ENCODE measurements around the gene CHST8. TPM values are rescaled to one million over a fixed set of nuclear protein-coding genes. Genes with fewer than 3 reads are reported as not detected.

CHST8 gene
- total RNA-seq, 2 donors from 2014 or later = not detected

DNA sequence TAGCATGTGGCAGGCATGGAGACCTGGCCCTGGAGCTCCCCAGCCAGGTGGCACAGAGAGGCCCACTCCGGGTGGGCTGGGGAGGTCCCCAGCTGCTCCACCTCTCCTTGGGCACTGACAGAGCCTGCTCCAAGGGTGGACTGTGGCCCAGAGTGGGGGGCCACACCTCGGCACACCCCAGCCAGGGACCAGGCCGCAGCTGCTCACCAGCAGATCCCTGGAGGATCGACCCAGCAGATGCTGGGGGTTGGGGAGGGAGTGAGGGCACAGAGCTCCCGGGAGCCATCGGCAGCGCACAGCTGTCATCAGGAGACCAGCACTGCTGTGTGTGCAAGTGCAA, 102.9 kb downstream of the CHST8 start:
- no peaks in the 10 kb centered on the region for H3K9me3 Mint-ChIP-seq
- ATAC-seq (no peak), DNase-seq (ENCODE audit: low spot score in 2 of 2) (no peak)
- no peaks in the 10 kb centered on the region for H3K36me3 Mint-ChIP-seq
- no peak overlapping the region for H3K27ac Mint-ChIP-seq

DNA sequence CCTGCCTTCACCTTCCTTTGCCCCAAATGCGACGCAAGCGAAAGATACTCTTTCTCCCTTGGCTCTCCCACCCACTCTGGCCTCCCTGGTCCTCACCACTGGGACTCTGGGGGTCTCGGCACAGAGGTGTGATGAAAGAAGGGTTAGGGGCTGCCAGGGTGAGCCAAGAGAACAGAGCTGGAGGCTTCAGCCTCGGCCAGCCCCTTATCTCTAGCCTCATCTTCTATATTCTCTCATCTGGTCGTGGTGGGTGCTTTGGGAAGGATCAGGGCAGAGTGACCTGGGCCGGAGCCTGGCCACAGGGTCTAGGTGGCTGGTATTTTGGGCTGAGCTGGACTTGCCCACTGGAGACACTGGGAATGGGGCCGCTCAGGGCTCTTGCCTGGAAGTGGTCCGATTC, 103.8 kb downstream of the CHST8 start:
- Mint-ChIP-seq H3K36me3 (no peaks in the 10 kb centered on the region), H3K9me3 (no peaks in the 10 kb centered on the region), H3K27ac (no peak overlapping the region)
- ATAC-seq (no peak), DNase-seq (ENCODE audit: low spot score in 2 of 2) (no peak)

DNA sequence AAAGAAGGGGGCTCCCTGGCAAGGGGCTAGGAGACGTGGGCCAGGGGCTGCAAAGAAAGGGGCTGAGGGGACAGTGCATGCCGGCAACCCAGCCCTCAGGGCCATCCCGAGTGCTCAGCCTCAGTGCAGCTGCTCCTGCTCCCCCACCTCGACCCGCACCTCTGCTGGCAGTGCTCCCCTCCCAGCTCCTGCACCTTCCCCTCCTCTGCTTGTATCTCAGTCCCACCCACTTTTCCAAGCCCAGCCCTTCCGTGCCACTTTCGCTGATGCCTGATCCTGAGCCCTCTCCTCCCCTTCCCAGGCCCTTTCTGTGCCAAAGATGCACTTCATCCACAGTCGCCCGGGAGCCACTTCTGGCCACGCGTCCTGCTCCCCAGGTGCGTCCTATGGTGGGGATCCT, 105.0 kb downstream of the CHST8 start:
- ATAC-seq = no peak
- H3K9me3 Mint-ChIP-seq = no peaks in the 10 kb centered on the region
- DNase-seq (ENCODE audit: low spot score in 2 of 2) = no peak
- H3K27ac Mint-ChIP-seq = no peak overlapping the region
- H3K36me3 Mint-ChIP-seq = no peaks in the 10 kb centered on the region

GRCh38 chr19:33727331-33727998, 105.7 kb downstream of the CHST8 start:
- no peak for ATAC-seq
- no peak for DNase-seq (ENCODE audit: low spot score in 2 of 2)
- Mint-ChIP-seq H3K27ac (no peak overlapping the region), H3K36me3 (no peaks in the 10 kb centered on the region), H3K9me3 (no peaks in the 10 kb centered on the region)

DNA sequence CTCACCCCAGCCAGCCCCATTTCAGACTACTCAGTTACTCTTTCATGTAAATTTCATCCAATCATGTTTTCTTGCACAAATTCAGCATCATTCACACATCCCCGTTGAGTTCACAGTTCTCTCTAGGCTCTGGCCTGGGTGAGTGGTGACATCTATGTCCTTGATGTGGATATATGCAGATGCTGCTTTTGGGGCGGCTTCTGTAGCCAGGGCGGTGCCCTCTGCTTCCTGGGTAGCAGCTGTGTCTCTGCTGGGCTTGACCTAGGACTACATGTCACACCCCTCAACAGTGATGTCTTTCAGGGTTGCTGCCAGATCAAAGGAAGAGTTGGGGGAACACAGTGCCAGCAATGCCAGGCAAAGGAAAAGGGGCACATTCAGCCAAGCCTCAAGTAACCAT, 106.4 kb downstream of the CHST8 start:
- ATAC-seq (no peak), DNase-seq (ENCODE audit: low spot score in 2 of 2) (no peak)
- no peaks in the 10 kb centered on the region for H3K9me3 Mint-ChIP-seq
- H3K27ac Mint-ChIP-seq = no peak overlapping the region
- H3K36me3 Mint-ChIP-seq = no peaks in the 10 kb centered on the region

- Mint-ChIP-seq H3K36me3 (no peaks in the 10 kb centered on the region), H3K9me3 (no peaks in the 10 kb centered on the region), H3K27ac (no peak overlapping the region)
- ATAC-seq (no peak), DNase-seq (ENCODE audit: low spot score in 2 of 2) (no peak)
Observed at GRCh38 chr19:33730858-33731607, 109.3 kb downstream of the CHST8 start.

- H3K36me3 Mint-ChIP-seq = no peaks in the 10 kb centered on the region
- no peaks in the 10 kb centered on the region for H3K9me3 Mint-ChIP-seq
- no peak overlapping the region for H3K27ac Mint-ChIP-seq
- DNase-seq (ENCODE audit: low spot score in 2 of 2) = no peak
- no peak for ATAC-seq
Observed at GRCh38 chr19:33731881-33732280, 110.1 kb downstream of the CHST8 start.

DNA sequence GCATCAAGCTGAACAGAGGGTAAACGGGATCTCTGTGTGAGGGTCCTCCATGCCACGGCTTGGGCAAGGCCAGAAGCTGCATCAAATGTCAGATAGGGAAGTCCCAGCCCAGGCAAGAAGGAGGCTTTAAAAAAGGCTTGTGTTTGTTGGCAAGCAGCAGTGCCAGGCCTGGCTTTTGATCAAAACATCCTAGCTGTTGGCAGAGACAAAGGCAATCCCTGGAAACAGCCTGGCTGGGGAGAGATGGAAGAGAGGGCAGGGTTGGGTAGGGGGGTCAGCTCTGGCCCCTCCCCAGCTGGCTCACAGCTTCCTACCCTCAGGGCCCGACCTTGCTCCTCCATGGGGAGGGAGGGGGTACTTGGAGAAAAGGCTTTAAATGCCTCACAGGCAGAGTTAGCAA, 113.2 kb downstream of the CHST8 start:
- Mint-ChIP-seq H3K27ac (no peak overlapping the region), H3K36me3 (no peaks in the 10 kb centered on the region), H3K9me3 (no peaks in the 10 kb centered on the region)
- DNase-seq (ENCODE audit: low spot score in 2 of 2) (no peak), ATAC-seq (no peak)

- no peak for ATAC-seq
- H3K9me3 Mint-ChIP-seq = peaks cover 0 to 4% of the 10 kb centered on the region in 2 donors
- no peaks in the 10 kb centered on the region for H3K36me3 Mint-ChIP-seq
- H3K27ac Mint-ChIP-seq = no peak overlapping the region
- no peak for DNase-seq (ENCODE audit: low spot score in 2 of 2)
Observed at GRCh38 chr19:33736158-33736557, 114.4 kb downstream of the CHST8 start.

GRCh38 chr19:33736787-33737186, 115.0 kb downstream of the CHST8 start:
- peaks cover 0 to 4% of the 10 kb centered on the region in 2 donors for H3K9me3 Mint-ChIP-seq
- ATAC-seq = no peak
- DNase-seq (ENCODE audit: low spot score in 2 of 2) = no peak
- no peak overlapping the region for H3K27ac Mint-ChIP-seq
- H3K36me3 Mint-ChIP-seq = no peaks in the 10 kb centered on the region

GRCh38 chr19:33737681-33738371, 116.1 kb downstream of the CHST8 start:
- Mint-ChIP-seq H3K27ac (no peak overlapping the region), H3K9me3 (peaks cover 0 to 4% of the 10 kb centered on the region in 2 donors), H3K36me3 (no peaks in the 10 kb centered on the region)
- DNase-seq (ENCODE audit: low spot score in 2 of 2) (no peak), ATAC-seq (no peak)

DNA sequence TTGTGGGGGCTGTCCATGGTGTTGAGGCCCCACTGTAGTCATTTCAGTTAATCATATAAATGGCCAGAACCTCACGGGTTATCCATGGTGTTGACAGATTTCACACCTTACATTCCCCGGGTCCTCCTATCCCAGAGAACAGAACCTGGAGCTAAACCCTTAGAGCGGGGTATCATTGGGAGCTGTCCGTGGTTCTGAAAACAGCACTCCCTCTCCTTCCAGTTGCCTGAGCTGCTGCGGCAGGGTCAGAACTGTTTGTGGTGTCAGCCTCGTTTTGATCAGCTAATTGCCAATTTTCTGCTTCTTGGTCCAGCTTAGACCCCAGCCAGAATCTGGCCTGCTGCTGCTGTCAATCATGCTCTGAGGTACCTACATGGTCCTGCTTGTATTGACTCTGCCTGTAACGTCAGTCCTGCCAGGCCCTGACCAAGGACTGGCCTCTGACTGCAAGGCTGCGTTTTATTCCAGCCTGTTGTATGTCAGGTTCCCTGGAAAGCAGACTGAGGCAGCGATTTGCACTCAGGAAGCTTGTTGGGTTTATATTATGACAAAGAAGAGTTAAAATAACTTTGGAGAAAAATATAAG, 119.2 kb downstream of the CHST8 start:
- peak in 1 of 2 donors; percentile 43 for DNase-seq (ENCODE audit: low spot score in 2 of 2)
- no peaks in the 10 kb centered on the region for H3K36me3 Mint-ChIP-seq
- ATAC-seq = no peak

GRCh38 chr19:33745297-33745696, 123.5 kb downstream of the CHST8 start:
- H3K27ac Mint-ChIP-seq = no peak overlapping the region
- peaks cover 0 to 4% of the 10 kb centered on the region in 2 donors for H3K9me3 Mint-ChIP-seq
- no peaks in the 10 kb centered on the region for H3K36me3 Mint-ChIP-seq
- ATAC-seq (no peak), DNase-seq (ENCODE audit: low spot score in 2 of 2) (no peak)

More for the DNA sequence above, 119.2 kb downstream of the CHST8 start:
- Mint-ChIP-seq H3K27ac (no peak overlapping the region), H3K9me3 (peaks cover 0 to 4% of the 10 kb centered on the region in 2 donors)

- Mint-ChIP-seq H3K9me3 (no peaks in the 10 kb centered on the region), H3K27ac (no peak overlapping the region), H3K36me3 (no peaks in the 10 kb centered on the region)
- ATAC-seq (no peak), DNase-seq (ENCODE audit: low spot score in 2 of 2) (no peak)
Observed at GRCh38 chr19:33746159-33746558, 124.4 kb downstream of the CHST8 start.

GRCh38 chr19:33747273-33747672, 125.5 kb downstream of the CHST8 start:
- Mint-ChIP-seq H3K36me3 (no peaks in the 10 kb centered on the region), H3K9me3 (no peaks in the 10 kb centered on the region), H3K27ac (no peak overlapping the region)
- ATAC-seq = no peak
- no peak for DNase-seq (ENCODE audit: low spot score in 2 of 2)

GRCh38 chr19:33748231-33748630, 126.5 kb downstream of the CHST8 start:
- ATAC-seq = no peak
- no peak for DNase-seq (ENCODE audit: low spot score in 2 of 2)
- Mint-ChIP-seq H3K9me3 (no peaks in the 10 kb centered on the region), H3K27ac (no peak overlapping the region), H3K36me3 (no peaks in the 10 kb centered on the region)

- no peak for DNase-seq (ENCODE audit: low spot score in 2 of 2)
- no peak for ATAC-seq
Observed at GRCh38 chr19:33749016-33749415, 127.3 kb downstream of the CHST8 start.

More at GRCh38 chr19:33749016-33749415, 127.3 kb downstream of the CHST8 start:
- Mint-ChIP-seq H3K9me3 (no peaks in the 10 kb centered on the region), H3K36me3 (no peaks in the 10 kb centered on the region), H3K27ac (no peak overlapping the region)
